Measurements from ENCODE around the gene RSBN1L. TPM values are rescaled to one million over a fixed set of nuclear protein-coding genes. Genes with fewer than 3 reads are reported as not detected.

The RSBN1L gene
- total and polyA plus RNA-seq, 2 of the 8 experiments (the other 6 are each of a cell fraction or from before 2014, with no cell fraction given), result 4.1 to 22.1 TPM

GRCh38 chr7:77710861-77711260 lies 14.6 kb downstream of the RSBN1L start:
- Histone ChIP-seq H3K4ac (replicated peaks; ENCODE audit: insufficient read length, low read depth, low read length) (no peak overlapping the region), H3K79me2 (ENCODE audit: control insufficient read depth in 1 of 2, insufficient read depth in 2 of 2, low read length in 2 of 2) (peaks cover 0 to 91% of the 10 kb centered on the region in 2 experiments), H3K4me3 (ENCODE audit: extremely low read depth in 1 of 4, insufficient read depth in 2 of 4, low read depth in 3 of 4, low read length in 4 of 4) (no peak overlapping the region), H3K18ac (ENCODE audit: extremely low read depth, low read length) (no peak overlapping the region), H2BK15ac (ENCODE audit: low read length) (no peak overlapping the region), H3K14ac (ENCODE audit: insufficient read length) (no peak overlapping the region), H3K27ac (ENCODE audit: low read depth, low read length) (no peak overlapping the region), H3K23me2 (ENCODE audit: low read depth, low read length) (no peaks in the 10 kb centered on the region; the same call in 1 of the 2 replicates), H3K4me1 (replicated peaks in 1 of 4; ENCODE audit: control insufficient read depth in 3 of 4, insufficient read depth in 4 of 4, low read length in 3 of 4) (no peaks in the 10 kb centered on the region), H2BK20ac (ENCODE audit: low read length) (no peak overlapping the region), H2BK5ac (ENCODE audit: low read depth, low read length) (no peak overlapping the region), H3K27me3 (replicated peaks in 1 of 4; ENCODE audit: control insufficient read depth in 3 of 4, extremely low read depth in 1 of 4, insufficient read depth in 3 of 4, low read length in 3 of 4) (no peaks in the 10 kb centered on the region), H2BK120ac (replicated peaks; ENCODE audit: low read depth, low read length) (no peak overlapping the region), H4K5ac (ENCODE audit: insufficient read length, low read depth, low read length) (no peak overlapping the region), H3K23ac (ENCODE audit: insufficient read length) (no peak overlapping the region), H3K9ac (replicated peaks in 1 of 4; ENCODE audit: extremely low read depth in 1 of 4, low read depth in 3 of 4, low read length in 3 of 4) (no peak overlapping the region), H2BK12ac (ENCODE audit: low read depth, low read length) (no peak overlapping the region), H3K9me3 (ENCODE audit: insufficient read depth in 2 of 2, low read depth in 1 of 2, low read length in 1 of 2) (no peaks in the 10 kb centered on the region), H4K8ac (ENCODE audit: extremely low read depth, insufficient read depth, low read length) (no peak overlapping the region), H3K79me1 (ENCODE audit: low read depth, low read length) (peaks cover 2% of the 10 kb centered on the region), H3K56ac (replicated peaks; ENCODE audit: insufficient read length, low read depth, low read length) (no peak overlapping the region), H3K4me2 (ENCODE audit: insufficient read depth in 1 of 2, low read depth in 2 of 2, low read length in 2 of 2) (no peak overlapping the region), H4K91ac (replicated peaks; ENCODE audit: insufficient read length, low read length) (no peak overlapping the region), H3K36me3 (ENCODE audit: control insufficient read depth in 2 of 4, insufficient read depth in 4 of 4, low read length in 3 of 4) (no peaks in the 10 kb centered on the region; a peak in 2 of 8 replicates), H2AFZ (ENCODE audit: low read length) (no peak overlapping the region), H4K20me1 (replicated peaks in 1 of 2; ENCODE audit: control insufficient read depth in 1 of 2, insufficient read depth in 2 of 2, low read length in 2 of 2) (peaks cover 0 to 4% of the 10 kb centered on the region in 2 experiments), H2AK5ac (ENCODE audit: low read depth, low read length) (no peak overlapping the region)
- POLR2A ChIA-PET (ENCODE audit: partially characterized antibody), result interaction anchor here (0.7 to 1.2 kb wide), 4 partner anchors 9 to 41 kb away, joined by 3 read pairs; partner anchors contain the start of gene RSBN1L
- no peak for TF ChIP-seq GTF2F1 (IDR thresholded peaks at IDR 0.05; ENCODE audit: borderline replicate concordance, low read depth, low read length)
- WGBS, 2 experiments (ENCODE audit: extremely low coverage in 1 of 2, insufficient coverage in 1 of 2, insufficient read length in 1 of 2, insufficient replicate concordance in 2 of 2, low coverage in 1 of 2, low lambda C conversion rate in 2 of 2, missing lambda C conversion rate in 1 of 2), result 89% methylated on average over 3 of the region's 3 CpGs; no CpG with 5 or more reads in 1 of the 2 experiments
- DNase-seq (ENCODE audit: low read depth in 1 of 2, low spot score in 2 of 2), result no peak
- CTCF ChIA-PET (ENCODE audit: partially characterized antibody), result interaction anchor here (1.1 to 2.7 kb wide), 5 partner anchors 9 to 54 kb away, joined by 3 to 7 read pairs (median 3); no protein-coding TSS in a partner anchor
- no peak for FAIRE-seq

All from H1 (cell line).